ENCODE measurements around the gene HRG.

DNA sequence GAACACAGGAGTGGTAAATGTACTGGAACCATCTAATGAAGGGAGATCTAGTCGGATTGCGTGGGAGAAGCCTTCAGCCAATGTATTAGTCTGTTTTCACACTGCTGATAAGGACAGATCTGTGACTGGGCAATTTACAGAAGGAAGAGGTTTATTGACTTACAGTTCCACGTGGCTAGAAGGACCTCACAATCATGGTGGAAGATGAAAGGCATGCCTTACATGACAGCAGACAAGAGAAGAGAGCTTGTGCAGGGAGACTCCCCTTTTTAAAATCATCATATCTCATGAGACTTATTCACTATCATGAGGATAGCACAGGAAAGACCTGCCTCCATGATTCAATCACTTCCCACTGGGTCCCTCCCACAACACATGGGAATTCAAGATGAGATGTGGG lies 17.0 kb downstream of the HRG start:
- TF ChIP-seq POLR2A (IDR thresholded peaks at IDR 0.05; ENCODE audit: low read length), result no peak
- TF ChIP-seq GATA1 (IDR thresholded peaks at IDR 0.05; ENCODE audit: low read depth, low read length), result no peak
